HG02571 (cell line): ENCODE results near the gene C2orf74.
"Not testable (repeated sequence)": the region's sequence is repeated elsewhere in the genome, so short reads cannot be mapped to it uniquely, and the experiment has no call there.

ENCODE experiments used
- ATAC-seq: cut with Tn5 transposase; IDR thresholded peaks from one replicate; pipeline ENCODE4 v1.9.1; 2021; ENCODE audit warnings: mild to moderate bottlenecking, moderate library complexity; ENCODE audit not compliant: unreplicated experiment

C2orf74 gene

DNA sequence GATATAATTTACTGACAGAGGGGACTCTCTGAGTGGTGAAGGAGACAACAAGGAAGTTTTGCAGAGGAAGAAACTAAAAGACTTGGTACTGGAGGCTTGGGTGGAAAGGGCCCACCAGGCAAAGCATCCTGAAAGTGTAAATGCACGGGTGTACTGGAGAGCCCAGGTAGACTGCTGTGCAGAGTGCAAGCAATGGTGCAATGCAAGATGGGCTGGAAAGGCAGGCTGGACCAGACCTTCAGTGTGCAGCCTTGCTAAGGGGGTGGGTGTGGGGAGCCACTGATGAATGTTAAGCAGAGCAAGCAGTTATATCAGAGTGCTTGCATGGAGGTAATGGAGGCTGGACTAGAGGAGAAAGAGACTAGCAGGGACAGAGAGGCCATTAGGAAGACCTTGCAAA is 10.7 kb downstream of the C2orf74 start:
- ATAC-seq = no peak

DNA sequence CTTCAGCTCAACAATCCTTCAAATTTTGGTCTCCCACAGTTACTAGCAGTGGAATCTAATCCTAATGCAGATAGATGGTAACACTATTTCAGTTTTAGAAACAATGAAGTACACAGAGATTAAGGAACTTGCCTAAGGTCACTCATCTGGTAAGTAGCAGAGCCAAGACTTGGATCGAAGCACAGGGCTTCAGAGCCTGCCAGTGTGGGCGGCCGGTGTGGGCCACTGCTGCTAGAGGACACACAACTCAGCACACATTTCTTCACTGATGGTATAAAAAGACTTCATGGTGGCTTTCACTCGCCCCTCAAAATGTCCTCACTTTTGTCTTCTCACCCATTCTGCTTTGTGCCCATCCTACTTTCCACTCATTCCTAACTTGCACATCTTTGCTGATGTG is 11.1 kb downstream of the C2orf74 start:
- no peak for ATAC-seq

DNA sequence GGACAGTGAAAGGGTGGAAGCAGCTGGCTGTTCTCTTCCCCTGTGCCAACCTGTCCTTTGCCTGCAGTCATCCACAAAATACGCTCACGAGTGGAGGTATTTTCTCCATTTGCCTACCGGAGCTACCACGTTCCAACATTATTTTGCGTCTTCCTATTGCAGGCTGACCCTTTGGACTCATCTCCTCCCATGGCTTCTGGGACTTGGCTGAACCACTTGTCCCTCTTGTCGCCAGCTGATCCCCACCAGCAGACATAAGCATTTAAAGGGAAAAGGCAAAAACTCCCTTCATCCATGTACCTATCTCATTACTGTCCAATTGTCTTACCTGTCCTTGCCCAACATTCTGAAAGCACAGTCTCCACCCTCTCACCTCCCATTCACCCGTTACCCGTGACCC is 13.0 kb downstream of the C2orf74 start:
- no peak for ATAC-seq

DNA sequence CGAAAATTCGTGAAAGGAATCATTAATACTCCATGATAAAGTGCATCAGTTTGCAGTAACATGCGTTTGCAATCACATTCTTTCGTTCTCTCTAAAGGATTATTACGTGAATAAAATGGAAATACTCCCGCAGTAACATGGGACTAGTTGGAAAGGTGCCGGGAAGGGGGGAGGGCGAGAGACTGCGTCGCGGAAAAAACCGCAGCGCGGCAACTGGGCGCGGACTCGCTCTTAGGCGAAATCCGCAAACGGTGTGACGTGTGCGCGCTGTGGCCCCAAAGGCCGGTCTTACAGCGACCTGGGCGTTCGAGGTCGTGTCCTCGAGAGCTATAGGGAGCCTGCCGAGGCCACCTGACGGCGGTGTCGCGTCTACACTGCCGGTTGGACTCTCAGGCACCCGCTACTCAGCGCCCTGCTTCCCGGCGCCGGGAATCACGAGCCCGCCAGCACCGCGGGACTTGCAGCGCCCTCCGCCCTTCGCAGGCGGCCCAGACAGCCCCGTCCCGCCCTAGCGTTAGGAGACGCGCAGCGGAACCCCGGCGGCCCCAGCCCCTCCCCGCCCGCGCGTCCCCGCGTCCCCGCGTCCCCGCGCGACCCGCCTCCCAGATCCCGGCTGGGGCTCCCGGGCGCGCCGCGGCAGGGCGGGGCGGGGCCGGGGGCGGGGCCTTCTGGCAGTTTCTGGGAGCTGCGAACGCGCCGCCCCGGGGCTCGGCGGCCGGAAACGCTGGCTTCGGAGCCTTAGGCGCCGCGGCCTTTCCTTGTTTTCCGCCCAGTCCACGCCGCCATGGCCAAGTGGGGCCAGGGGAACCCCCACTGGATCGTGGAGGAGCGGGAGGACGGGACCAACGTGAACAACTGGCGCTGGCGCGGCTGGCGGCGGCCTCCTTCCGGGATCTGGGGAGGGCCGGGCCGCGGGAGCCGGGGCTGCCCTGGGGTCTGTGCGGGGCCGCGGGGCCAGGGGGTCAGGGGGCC is 15.1 kb downstream of the C2orf74 start:
- peak; percentile 73 for ATAC-seq

DNA sequence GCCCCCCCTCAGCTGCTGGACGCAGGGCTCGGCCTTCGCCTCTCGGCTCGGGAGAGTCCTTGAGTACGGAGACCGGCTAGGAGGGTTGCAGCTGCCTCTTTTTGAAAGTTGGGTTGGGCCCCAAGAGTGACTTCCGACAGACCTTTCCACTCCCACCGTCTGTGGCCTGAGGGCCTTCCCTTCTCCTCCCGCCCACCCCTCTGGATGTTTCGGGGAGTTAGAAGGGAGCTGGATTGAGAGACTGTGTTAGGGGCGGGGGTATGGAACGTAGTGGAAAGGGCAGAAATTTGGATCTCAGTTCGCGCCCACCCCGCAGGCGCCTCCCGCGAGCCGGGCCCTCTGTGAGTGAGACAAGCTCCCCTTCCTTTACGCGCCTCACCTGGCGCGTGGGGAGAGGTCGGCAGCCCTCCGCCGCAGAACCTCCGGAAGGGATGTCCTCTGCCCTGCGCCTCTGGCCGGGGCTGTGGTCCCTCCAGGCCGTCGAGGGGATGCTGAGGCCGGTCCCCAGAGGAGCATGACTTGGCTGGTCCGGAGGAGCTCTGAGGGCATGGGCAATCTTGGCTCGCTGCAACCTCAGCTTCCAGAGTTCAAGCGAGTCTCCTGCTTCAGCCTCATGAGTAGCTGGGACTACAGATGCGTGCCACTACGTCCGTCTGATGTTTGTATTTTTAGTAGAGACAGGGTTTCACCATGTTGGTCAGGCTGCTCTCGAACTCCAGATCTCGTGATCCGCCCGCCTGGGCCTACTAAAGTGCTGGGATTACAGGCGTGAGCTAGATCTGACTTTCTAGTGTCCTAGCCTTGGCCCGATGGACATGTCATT is 15.9 kb downstream of the C2orf74 start:
- peak; percentile 27 for ATAC-seq

DNA sequence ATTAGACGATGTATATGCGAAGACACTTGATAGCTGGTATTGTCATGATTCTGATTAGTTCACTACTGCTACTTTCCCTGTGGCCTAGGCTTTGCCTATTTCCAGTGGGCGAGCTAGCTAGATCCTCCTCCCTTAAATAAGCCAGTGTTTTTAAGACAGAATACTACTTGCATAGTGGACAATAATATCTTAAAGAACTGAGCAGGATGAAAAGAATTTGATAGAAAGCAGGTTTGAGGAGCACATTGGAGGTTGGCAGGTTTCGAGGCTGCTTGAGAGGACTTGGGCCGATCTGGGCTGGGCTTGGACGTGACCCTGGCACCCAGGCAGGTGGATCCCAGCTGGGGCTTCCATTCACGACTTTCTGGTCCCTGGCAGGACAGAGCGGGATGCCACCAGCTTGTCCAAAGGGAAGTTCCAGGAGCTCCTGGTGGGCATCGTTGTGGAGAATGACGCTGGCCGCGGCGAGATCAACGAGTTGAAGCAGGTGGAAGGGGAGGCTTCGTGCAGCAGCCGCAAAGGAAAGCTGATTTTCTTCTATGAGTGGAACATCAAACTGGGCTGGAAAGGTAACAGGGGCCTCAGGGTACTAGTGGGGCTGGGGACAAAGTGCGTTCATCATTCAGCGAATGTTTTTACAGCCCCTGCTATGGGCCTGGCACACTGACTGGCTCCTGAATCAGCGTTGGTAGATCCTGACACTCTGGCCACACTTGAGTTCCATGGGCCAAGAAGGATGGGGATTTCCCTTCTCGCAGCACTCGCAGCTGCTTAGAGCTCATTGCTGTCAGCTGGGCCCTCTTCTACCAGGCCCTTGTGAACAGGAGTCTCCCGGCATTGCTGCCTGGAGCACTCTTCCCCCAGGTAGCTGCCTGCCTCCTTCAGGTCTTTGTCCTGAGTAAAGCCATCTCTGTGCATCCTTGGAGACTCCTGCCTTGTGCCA is 16.9 kb downstream of the C2orf74 start:
- no peak for ATAC-seq

DNA sequence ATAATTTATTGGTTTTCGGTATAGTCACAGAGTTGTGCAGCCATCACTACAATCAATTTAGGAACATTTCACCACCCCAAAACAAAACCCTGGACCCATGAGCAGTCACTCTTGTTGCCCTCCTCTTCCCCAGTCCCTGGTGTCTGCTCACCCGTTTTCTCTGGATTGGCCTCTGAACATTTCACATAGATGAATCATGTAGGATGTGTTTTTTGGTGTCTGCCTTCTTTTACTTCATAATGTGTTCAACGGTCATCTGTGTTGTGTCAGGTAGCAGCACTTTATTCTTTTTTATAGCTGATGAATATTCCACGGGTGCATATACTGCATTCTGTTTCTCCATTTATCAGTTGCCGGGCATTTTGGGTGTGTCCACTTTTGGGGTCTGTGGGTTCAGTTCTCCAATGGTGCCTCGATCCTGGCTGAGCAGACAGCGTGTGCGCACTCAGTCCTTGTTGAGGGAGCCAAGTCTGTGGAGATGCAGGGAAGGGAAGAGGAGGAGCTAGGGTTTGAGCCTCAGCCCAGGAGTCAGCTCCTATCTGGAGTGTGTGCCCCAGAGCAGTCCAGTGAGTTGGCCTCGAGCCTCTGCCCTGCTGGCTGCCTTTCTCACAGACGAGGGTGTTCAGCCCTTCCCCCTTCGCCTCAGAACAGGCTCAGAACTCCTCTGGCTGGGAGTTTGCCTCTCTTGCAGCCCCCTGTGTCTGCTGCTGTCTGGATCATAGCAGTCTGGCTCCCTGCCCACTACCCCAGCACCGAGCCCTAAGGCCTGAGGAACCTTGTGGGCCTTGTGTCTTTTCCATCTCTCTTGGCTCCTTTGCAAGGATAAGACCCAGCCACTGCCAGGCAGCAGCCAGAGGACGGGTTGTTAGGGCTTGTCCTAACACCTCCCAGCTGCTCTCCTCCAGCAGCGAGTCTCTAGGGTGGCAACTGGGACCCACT is 18.0 kb downstream of the C2orf74 start:
- no peak for ATAC-seq

DNA sequence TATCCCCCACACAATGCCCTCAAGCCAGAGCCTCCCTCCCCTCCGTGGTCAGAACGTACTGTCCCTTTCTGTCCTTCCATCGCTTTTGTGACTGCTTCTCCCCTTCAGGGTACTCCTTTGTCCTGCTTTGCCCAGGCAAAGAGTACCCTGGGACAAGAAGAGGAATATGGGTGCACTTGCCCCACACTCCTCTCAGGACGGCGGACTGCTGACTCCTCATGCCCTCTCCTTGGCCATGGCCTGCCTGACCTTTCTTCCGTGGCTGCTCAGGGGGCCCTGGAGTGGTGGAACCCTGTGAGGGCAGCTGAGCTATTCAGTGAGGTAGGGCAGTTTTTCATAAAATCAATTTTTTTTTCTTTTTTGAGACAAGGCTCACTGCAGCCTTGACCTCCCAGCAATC is 18.7 kb downstream of the C2orf74 start:
- ATAC-seq = no peak

DNA sequence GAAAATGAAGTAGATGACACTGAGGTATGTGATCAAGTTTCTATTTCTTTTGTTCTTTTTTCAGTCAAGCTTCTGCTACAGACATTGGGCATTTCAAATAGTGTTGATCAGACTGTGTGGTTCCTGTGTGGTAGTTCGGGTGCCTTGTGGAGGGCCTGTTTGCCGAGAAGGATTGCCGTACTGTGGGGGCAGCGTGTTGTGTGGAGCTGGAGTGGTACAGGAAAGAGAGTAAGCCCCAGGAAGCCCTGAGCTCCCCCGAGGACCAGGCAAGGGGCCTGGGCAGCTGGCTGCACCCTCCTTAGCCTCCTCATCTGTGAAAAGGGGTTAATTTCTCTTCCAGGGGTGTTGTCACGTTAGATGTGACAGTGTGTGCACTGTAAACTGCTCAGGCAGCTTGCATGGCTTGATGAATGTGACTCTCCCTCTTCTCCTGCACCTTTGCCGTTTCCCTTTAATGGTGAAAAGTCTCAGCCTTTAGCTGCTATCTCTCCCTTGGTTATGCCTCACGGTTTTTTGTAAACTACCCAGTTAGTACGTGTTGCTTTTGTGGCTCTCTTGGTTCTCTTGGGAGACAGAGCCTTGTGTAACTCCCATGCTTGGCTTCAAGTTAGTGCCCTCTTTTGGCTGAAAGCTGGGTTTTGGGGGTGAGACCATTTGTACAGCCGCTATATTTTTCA is 19.5 kb downstream of the C2orf74 start:
- ATAC-seq = no peak

DNA sequence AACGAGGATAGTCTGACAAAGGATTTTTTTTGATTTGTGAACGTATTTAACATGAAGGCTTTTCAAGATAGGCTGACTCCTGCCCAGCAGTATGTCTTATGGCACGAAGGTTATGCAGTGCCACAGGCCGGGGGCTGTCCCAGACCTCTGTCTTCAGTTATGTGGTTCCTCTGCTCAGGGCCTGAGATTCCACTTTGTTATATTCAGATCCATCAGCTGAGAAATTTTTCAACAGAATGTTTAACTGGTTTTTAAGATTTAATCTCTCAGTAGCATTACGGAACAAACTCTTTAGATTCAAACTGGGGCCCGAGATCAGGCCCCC is 20.0 kb downstream of the C2orf74 start:
- no peak for ATAC-seq

DNA sequence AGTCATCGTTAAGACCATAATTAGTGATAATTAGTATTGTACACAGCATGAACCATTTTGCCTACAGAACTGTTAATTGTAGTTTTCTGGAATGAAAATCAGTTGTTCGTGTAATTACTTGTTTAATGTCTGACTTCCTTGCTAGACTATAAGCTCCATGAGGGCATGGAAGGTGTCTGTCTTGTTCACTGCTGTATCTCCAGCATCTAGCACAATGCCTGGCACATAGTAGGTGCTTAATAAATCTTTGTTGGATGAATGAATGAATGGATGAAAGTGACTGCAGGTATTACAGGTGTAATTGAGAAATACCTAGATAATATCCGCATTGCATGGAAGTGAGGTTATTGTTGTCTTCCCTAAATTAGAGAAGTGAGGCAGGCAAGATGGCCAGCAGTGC is 21.8 kb downstream of the C2orf74 start:
- ATAC-seq = no peak

DNA sequence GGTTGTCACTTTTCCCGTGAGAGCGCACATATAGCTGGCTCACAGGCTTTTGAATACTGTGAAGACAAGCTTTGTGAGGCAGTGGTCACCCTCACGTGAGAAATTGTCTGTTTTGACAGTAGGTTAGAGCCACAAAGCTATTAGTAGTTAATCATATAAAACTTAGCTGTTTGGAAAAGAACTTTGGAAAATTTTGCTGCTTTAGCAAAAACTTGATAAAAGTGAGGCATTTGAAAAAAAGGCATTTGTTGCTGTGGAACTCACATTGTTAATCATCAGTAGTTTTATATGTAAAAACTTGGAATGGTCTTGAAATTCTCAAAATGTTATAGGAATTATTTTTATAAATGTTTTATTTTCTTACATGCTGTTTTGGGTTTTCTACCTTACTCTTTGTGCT is 22.3 kb downstream of the C2orf74 start:
- no peak for ATAC-seq

DNA sequence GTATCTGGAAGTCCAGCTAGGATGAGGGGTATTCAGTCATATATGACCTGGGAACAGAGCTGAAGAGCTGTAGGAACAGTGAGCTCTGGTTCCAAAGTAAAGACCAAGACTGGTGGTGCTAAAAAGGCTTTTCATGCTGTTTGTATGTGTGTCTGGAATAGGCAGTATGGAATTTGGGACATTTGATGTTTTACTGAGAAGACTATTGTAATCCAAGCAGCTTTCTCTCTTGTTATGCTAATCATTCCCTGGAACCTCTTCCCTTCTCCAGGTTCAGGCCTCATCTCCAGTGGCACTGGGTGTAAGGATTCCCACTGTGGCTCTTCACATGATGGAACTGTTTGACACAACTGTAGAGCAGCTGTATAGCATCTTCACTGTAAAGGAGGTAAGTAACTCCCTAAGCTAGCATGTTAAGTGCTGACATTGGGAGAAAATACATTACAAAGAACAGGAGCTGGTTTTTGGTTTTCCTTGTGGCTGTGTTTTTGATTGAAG is 23.3 kb downstream of the C2orf74 start:
- no peak for ATAC-seq

DNA sequence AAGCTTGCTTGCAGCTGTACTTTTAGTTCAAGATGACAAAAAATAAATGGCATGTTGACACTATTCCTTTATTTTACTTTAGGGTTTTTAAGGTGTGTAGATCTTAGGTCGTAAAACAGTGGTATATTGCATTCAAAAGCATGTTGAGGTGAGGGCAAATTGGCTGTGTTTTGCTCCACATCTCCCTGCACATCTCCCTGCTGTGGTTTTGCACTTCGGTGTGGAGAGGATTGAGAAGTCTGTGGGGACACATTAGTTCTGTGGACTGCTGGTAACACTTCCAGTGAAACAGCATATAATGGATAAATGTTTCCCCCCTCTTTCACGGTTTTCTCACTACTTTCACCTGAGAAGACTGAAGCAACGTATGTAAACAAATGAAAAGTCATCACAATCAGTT is 25.1 kb downstream of the C2orf74 start:
- ATAC-seq = no peak

DNA sequence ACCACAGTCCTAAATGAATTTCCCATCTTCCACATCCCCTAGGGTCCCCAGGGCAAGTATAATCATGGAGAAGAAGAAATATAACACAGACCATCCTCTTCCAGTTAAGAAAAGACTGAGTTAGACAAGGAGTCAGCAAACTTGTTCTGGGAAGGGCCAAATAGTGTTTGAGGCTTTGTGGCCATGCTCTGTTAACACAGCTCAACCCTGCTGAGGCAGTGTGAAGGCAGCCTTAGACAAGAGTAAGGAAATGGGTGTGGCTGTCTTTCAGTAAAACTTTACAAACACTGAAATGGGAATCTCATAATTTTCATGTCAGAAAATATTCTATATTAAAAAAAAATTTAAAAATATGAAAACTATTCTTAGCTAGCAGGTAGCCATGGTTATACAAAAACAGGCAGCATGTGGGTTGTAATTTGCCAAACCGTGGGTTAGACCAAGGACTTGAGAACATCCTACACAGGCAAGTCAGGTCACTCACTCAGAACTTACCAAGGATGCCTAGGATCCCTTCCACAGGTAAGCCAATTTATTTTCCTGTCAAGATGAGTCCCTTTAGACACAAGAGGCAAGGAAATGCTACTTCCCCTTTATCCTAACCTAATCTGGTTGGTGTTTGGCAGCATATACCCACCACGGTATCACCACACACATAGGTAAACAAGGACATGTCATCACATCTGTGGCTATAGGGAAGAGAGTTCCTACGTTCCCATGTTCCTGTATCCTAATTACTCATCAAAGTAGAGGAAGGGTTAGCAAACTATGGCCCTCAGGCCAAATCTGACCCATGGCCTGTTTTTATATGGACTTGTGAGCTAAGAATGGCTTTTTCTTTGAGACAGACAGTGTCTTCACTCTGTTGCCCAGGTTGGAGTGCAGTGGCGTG is 31.9 kb downstream of the C2orf74 start:
- no peak for ATAC-seq

DNA sequence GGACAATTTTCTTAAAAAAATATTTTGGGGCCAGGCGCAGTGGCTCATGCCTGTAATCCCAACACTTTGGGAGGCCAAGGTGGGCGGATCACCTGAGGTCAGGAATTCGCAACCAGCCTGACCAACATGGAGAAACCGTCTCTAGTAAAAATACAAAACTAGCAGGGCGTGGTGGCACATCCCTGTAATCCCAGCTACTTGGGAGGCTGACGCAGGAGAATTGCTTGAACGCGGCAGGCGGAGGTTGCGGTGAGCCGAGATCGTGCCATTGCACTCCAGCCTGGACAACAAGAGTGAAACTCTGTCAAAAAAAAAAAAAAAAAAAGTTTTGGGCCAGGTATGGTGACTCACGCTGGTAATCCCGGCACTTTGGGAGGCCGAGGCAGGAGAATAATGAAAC is 32.7 kb downstream of the C2orf74 start:
- ATAC-seq = not testable (repeated sequence)

DNA sequence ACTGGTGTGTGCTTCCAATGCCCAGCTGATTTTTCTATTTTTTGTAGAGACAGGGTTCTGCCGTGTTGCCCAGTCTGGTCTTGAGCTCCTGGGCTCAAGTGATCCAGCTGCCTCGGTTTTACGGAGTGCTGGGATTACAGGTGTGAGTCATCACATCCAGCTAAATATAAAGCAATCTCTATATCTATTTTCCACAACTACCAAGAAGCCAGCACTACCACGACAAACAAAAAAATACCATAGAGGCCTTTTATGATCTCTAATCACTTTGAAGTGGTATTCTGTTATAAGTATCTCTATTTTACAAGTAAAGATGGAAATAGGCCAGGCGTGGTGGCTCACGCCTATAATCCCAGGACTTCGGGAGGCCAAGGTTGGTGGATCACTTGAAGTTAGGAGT is 34.7 kb downstream of the C2orf74 start:
- ATAC-seq = no peak

DNA sequence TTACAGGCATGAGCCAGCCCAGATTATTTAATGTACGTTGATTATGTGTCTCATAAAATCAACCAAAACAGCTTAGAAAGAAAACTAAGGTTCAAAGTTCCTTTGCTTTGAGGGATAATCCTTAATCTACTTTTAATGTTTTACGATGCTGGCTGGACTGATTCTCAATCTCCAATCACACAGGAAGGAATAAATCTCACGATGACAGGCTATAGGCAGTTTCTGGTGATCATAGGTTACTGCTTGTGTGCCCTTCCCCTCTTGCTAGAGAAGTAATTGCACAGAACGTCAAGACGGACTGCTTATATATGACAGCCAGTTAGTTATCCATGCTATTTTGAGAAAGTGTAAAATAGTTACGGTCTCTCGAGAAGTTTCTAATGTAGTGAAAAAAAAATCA is 43.1 kb downstream of the C2orf74 start:
- ATAC-seq = no peak
